ENCODE results near the gene WDR72.
"Not testable (repeated sequence)": the region's sequence is repeated elsewhere in the genome, so short reads cannot be mapped to it uniquely, and the experiment has no call there.

Gene WDR72

DNA sequence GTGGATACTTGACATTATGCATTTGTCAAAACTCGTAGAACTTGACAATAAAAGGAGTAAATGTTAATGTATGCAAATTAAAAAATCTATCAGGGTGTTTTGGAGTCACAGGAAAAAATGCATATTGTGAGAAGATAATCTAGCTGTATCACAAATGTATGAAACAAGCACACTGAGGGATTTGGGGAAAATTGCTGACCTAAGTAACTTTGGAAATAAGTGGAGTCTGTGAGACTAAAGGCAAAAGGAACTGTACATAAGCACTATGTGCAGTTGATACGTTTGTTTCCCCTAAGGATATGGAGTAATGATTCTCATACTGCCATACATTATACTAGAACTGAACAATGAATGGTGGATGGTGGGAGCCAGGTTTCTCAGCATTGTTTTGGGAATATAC, 43.2 kb upstream of the WDR72 start:
- TF ChIP-seq, protein P1, sequence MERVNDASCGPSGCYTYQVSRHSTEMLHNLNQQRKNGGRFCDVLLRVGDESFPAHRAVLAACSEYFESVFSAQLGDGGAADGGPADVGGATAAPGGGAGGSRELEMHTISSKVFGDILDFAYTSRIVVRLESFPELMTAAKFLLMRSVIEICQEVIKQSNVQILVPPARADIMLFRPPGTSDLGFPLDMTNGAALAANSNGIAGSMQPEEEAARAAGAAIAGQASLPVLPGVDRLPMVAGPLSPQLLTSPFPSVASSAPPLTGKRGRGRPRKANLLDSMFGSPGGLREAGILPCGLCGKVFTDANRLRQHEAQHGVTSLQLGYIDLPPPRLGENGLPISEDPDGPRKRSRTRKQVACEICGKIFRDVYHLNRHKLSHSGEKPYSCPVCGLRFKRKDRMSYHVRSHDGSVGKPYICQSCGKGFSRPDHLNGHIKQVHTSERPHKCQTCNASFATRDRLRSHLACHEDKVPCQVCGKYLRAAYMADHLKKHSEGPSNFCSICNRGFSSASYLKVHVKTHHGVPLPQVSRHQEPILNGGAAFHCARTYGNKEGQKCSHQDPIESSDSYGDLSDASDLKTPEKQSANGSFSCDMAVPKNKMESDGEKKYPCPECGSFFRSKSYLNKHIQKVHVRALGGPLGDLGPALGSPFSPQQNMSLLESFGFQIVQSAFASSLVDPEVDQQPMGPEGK (CRISPR knock-in tag; IDR thresholded peaks at IDR 0.05; ENCODE audit: borderline replicate concordance): no peak
- no peak for TF ChIP-seq ESRRG (CRISPR knock-in tag; IDR thresholded peaks at IDR 0.05)
- no peak for ATAC-seq

DNA sequence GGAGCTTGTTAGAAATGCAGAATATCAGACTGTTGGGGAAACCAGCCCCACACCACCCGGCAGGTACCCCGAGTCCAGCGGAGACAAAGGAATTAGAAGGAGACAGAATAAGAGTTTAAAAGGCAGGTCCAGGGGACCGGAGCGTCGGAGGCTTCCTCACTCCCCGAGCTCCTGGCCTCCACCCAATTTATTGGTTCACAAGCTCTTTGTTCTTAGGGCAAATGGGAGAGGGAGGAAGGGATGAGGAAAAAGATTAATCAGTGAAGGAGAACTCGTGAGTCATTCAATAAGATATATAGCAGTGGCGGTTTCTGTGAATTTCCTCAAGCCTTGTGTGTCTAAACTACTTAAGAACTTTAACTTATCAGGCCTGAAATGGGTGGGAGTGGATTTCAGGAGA, 32.1 kb upstream of the WDR72 start:
- no peak for ATAC-seq
- TF ChIP-seq BACH2 (CRISPR knock-in tag; IDR thresholded peaks at IDR 0.05; ENCODE audit: borderline replicate concordance) (no peak), SNAI2 (CRISPR knock-in tag; IDR thresholded peaks at IDR 0.05) (no peak), ESRRG (CRISPR knock-in tag; IDR thresholded peaks at IDR 0.05) (no peak), PPARA (CRISPR knock-in tag; IDR thresholded peaks at IDR 0.05; ENCODE audit: borderline replicate concordance) (no peak), GLIS3 (CRISPR knock-in tag; IDR thresholded peaks at IDR 0.05) (no peak), ZC3H10 (CRISPR knock-in tag; IDR thresholded peaks at IDR 0.05) (no peak)
- TF ChIP-seq, protein P1 (CRISPR knock-in tag; IDR thresholded peaks at IDR 0.05; ENCODE audit: borderline replicate concordance): no peak

DNA sequence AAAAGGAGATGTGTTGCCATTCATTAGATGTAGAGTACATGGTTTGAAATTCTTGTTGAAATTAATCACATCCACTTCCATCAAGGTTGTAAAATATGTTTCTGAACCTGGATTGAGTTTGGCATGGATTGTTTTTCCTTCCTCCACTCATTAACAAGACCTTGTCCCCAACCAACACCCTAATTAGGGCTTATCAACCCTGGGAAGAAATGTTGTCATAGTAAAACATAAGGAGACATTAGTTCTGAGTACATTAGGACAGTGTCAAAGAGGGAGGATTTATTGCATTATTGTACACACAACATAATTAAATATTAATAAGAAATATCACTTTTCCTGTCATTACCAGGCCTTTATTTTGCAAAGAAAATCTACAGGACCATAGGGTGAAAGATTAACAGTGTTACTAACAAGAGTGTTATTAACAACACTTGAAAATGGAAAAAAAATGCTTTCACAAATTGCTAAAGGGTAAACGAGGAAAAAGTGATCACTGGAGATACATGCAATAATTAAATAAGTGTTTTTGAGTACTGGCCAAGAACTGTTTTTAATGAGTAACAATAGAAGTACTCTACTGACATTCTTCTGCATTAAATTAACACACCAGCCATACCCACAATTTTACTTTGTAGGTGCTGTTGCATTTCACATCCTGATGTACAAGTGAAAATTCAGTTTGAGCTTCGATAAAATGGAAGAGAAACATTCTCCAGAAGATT, 30.4 kb upstream of the WDR72 start:
- no peak for ATAC-seq
- TF ChIP-seq ZC3H10 (CRISPR knock-in tag; IDR thresholded peaks at IDR 0.05): no peak

DNA sequence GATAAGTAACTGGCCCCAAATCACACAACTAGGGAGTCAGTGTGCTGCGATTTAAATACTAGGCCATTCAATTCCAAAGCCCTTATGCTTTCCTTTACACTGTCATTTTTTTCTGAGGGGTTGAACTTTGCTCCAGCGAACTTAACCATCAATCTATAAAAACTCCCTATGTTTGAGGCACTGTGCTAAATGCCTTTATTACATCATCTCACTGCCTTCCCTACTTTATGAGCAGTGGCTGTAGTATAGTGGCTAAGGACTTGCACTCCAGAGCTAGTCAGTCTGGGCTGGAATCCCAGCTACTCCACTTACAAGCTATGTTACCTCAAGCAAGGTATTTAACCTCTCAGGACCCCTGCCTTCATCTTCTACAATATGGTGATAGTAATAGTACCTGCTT, 26.9 kb upstream of the WDR72 start:
- no peak for TF ChIP-seq ISL1 (CRISPR knock-in tag; IDR thresholded peaks at IDR 0.05)
- no peak for TF ChIP-seq OSR1 (CRISPR knock-in tag; IDR thresholded peaks at IDR 0.05)
- TF ChIP-seq, protein P2, sequence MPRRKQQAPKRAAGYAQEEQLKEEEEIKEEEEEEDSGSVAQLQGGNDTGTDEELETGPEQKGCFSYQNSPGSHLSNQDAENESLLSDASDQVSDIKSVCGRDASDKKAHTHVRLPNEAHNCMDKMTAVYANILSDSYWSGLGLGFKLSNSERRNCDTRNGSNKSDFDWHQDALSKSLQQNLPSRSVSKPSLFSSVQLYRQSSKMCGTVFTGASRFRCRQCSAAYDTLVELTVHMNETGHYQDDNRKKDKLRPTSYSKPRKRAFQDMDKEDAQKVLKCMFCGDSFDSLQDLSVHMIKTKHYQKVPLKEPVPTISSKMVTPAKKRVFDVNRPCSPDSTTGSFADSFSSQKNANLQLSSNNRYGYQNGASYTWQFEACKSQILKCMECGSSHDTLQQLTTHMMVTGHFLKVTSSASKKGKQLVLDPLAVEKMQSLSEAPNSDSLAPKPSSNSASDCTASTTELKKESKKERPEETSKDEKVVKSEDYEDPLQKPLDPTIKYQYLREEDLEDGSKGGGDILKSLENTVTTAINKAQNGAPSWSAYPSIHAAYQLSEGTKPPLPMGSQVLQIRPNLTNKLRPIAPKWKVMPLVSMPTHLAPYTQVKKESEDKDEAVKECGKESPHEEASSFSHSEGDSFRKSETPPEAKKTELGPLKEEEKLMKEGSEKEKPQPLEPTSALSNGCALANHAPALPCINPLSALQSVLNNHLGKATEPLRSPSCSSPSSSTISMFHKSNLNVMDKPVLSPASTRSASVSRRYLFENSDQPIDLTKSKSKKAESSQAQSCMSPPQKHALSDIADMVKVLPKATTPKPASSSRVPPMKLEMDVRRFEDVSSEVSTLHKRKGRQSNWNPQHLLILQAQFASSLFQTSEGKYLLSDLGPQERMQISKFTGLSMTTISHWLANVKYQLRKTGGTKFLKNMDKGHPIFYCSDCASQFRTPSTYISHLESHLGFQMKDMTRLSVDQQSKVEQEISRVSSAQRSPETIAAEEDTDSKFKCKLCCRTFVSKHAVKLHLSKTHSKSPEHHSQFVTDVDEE (CRISPR knock-in tag; IDR thresholded peaks at IDR 0.05): no peak
- no peak for TF ChIP-seq ZNF70 (CRISPR knock-in tag; IDR thresholded peaks at IDR 0.05)
- TF ChIP-seq GLIS3 (CRISPR knock-in tag; IDR thresholded peaks at IDR 0.05): no peak
- TF ChIP-seq CSDC2 (CRISPR knock-in tag; IDR thresholded peaks at IDR 0.05): no peak
- TF ChIP-seq BACH2 (CRISPR knock-in tag; IDR thresholded peaks at IDR 0.05; ENCODE audit: borderline replicate concordance): no peak
- no peak for TF ChIP-seq PPARA (CRISPR knock-in tag; IDR thresholded peaks at IDR 0.05; ENCODE audit: borderline replicate concordance)
- TF ChIP-seq TCF4 (CRISPR knock-in tag; IDR thresholded peaks at IDR 0.05; ENCODE audit: borderline replicate concordance): no peak
- TF ChIP-seq, protein P3, sequence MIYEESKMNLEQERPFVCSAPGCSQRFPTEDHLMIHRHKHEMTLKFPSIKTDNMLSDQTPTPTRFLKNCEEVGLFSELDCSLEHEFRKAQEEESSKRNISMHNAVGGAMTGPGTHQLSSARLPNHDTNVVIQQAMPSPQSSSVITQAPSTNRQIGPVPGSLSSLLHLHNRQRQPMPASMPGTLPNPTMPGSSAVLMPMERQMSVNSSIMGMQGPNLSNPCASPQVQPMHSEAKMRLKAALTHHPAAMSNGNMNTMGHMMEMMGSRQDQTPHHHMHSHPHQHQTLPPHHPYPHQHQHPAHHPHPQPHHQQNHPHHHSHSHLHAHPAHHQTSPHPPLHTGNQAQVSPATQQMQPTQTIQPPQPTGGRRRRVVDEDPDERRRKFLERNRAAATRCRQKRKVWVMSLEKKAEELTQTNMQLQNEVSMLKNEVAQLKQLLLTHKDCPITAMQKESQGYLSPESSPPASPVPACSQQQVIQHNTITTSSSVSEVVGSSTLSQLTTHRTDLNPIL (CRISPR knock-in tag; IDR thresholded peaks at IDR 0.05; ENCODE audit: low read depth): no peak
- TF ChIP-seq ZFP30 (CRISPR knock-in tag; IDR thresholded peaks at IDR 0.05): no peak
- no peak for TF ChIP-seq ZNF565 (CRISPR knock-in tag; conservative IDR thresholded peaks at IDR 0.05; ENCODE audit: low read depth)
- TF ChIP-seq ZNF8 (CRISPR knock-in tag; IDR thresholded peaks at IDR 0.05): no peak
- TF ChIP-seq TOX (CRISPR knock-in tag; IDR thresholded peaks at IDR 0.05; ENCODE audit: borderline replicate concordance): no peak
- TF ChIP-seq, protein P4, sequence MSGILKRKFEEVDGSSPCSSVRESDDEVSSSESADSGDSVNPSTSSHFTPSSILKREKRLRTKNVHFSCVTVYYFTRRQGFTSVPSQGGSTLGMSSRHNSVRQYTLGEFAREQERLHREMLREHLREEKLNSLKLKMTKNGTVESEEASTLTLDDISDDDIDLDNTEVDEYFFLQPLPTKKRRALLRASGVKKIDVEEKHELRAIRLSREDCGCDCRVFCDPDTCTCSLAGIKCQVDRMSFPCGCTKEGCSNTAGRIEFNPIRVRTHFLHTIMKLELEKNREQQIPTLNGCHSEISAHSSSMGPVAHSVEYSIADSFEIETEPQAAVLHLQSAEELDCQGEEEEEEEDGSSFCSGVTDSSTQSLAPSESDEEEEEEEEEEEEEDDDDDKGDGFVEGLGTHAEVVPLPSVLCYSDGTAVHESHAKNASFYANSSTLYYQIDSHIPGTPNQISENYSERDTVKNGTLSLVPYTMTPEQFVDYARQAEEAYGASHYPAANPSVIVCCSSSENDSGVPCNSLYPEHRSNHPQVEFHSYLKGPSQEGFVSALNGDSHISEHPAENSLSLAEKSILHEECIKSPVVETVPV (CRISPR knock-in tag; IDR thresholded peaks at IDR 0.05): no peak
- ATAC-seq: no peak

DNA sequence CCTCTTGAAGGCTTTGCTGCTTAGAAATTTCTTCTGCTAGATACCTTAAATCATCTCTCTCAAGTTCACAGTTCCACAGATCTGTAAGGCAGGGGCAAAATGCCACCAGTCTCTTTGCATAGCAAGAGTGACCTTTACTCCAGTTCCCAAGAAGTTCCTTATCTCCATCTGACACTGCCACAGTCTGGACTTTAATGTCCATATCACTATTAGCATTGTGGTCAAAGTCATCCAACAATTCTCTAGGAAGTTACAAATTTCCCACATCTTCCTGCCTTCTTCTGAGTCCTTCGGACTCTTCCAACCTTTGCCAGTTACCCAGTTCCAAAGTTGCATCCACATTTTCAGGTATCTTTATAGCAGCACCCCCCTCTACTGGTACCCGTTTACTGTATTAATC, 25.8 kb upstream of the WDR72 start:
- not testable (repeated sequence) for ATAC-seq

All from SK-N-SH treated with all-trans-retinoic acid at 6 μM for 48 hours (cell line).